Epithelial cell of proximal tubule (primary cell): Measurements from ENCODE around the gene PFKP. TPM values are rescaled to one million over a fixed set of nuclear protein-coding genes. Genes with fewer than 3 reads are reported as not detected.

Experiments used
- DNase-seq: peaks from one replicate; pipeline ENCODE4 v3.0.0-alpha.2; 2011; ENCODE audit warnings: low read depth
- H3K4me3 ChIP-seq: 2 replicates; pipeline ENCODE4 v1.5.1; 2011; ENCODE audit warnings: low read depth, mild to moderate bottlenecking, low read length
- CTCF ChIP-seq: conservative IDR thresholded peaks from 2 replicates; pipeline ENCODE4 v1.5.1; 2012; ENCODE audit warnings: low read depth, mild to moderate bottlenecking, low read length
- total RNA-seq: library from RNA; depleted of rRNA; stranded (reverse); fragments of >200 nt; gene quantifications from 2 replicates; pipeline ENCODE4 v1.2.3, GENCODE V29; 2015

The PFKP gene
- total RNA-seq, 1 donor from 2014 or later: 402 TPM

GRCh38 chr10:3122486-3123205 is 55.3 kb downstream of the PFKP start:
- no peak for DNase-seq
- no peak for TF ChIP-seq CTCF
- no peak overlapping the region for H3K4me3 ChIP-seq

GRCh38 chr10:3123571-3124411 is 56.4 kb downstream of the PFKP start:
- no peak overlapping the region for H3K4me3 ChIP-seq
- no peak for TF ChIP-seq CTCF
- no peak for DNase-seq

- DNase-seq: no peak
- no peak for TF ChIP-seq CTCF
- no peak overlapping the region for H3K4me3 ChIP-seq
Observed at GRCh38 chr10:3124412-3125175, 57.2 kb downstream of the PFKP start.

- H3K4me3 ChIP-seq: no peak overlapping the region
- no peak for TF ChIP-seq CTCF
- DNase-seq: no peak
Observed at GRCh38 chr10:3125527-3126170, 58.3 kb downstream of the PFKP start.

GRCh38 chr10:3126249-3126648 is 58.9 kb downstream of the PFKP start:
- H3K4me3 ChIP-seq: no peak overlapping the region
- no peak for DNase-seq
- no peak for TF ChIP-seq CTCF

- no peak overlapping the region for H3K4me3 ChIP-seq
- no peak for TF ChIP-seq CTCF
- DNase-seq: no peak
Observed at GRCh38 chr10:3126741-3127346, 59.5 kb downstream of the PFKP start.
